SK-N-MC (cell line): ENCODE results near the gene F2RL3.

Source experiments
- EZH2 ChIP-seq: fragments of 200-600 bp; sonication (generic); IDR thresholded peaks from one replicate; pipeline ENCODE4 v1.6.1; 2017; ENCODE audit warnings: antibody characterized with exemption
- FOXP2 ChIP-seq: optimal IDR thresholded peaks from 2 replicates; pipeline ENCODE3; 2011; ENCODE audit warnings: mild to moderate bottlenecking, moderate library complexity; ENCODE audit not compliant: insufficient read depth; ENCODE audit errors: extremely low read length, control extremely low read depth
- POLR2AphosphoS5 ChIP-seq: IDR thresholded peaks from 2 replicates; pipeline ENCODE4 v1.6.1; 2012; ENCODE audit warnings: mild to moderate bottlenecking, low read depth, low read length, borderline replicate concordance

DNA sequence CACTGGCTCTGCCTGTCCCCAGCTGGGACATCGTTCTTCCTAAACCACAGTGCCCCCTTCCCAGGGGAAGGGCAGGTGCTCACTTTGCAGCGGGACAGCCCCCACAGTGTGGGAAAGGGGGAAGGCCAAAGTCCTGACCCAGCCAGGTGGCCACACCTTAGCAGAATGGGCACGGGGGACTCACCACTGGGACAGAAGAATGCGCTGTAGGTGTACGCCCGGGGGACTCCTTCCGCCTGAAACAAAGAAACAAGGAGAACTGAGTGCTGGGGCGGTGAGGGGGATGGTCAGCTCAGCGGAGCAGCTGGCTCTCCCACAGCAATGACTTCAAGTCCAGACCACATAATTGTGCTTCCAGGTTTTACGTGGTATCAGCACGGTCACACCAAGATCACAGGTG, 49.4 kb downstream of the F2RL3 start:
- no peak for TF ChIP-seq EZH2
- TF ChIP-seq FOXP2: no peak
- no peak for TF ChIP-seq POLR2AphosphoS5
